Measurements from ENCODE around the gene ZDHHC6. TPM values are rescaled to one million over a fixed set of nuclear protein-coding genes. Genes with fewer than 3 reads are reported as not detected.

ZDHHC6 gene
- polyA plus RNA-seq, 2 of the 4 experiments (the other 2 are of a cell fraction): 37.2 to 57.0 TPM

DNA sequence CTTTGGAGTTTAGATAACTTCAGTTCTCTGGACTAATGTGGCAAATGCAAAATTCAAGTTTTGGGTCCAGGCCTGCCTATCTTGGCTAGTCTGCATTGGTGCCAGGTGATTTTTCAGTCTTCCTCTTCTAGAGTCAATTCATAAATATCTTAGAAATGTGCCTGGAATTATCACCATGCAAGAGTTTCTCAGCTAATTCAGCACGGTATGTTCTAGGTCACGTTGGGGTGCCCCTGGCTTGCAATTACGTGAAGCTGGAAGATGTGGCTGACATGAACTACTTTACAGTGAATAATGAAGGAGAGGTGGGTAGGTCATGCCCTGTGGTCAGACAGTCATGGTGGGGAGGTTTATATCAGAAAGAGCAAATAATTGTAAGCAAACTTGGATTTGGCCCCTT lies 25.0 kb downstream of the ZDHHC6 start:
- no peak for DNase-seq (ENCODE audit: low read depth in 1 of 2, low spot score in 1 of 2)
- no peak for ATAC-seq
- H3K4me1 ChIP-seq: no peaks in the 10 kb centered on the region
- no peak overlapping the region for H3K4me2 ChIP-seq
- FAIRE-seq: no peak
- ChIA-PET POLR2A (no interaction called here), CTCF (interaction anchor here (0.9 to 3.4 kb wide), 3 partner anchors 13 to 35 kb away, joined by 3 to 9 read pairs (median 3); partner anchors contain the start of gene ZDHHC6)
- WGBS (ENCODE audit: missing lambda C conversion rate): 88% methylated on average over 3 of the region's 3 CpGs
- no peaks in the 10 kb centered on the region for H3K9me3 ChIP-seq
- TF ChIP-seq NPAS2 (CRISPR knock-in tag; IDR thresholded peaks at IDR 0.05; ENCODE audit: borderline replicate concordance): no peak
- no peak for TF ChIP-seq RNF2 (IDR thresholded peaks at IDR 0.05; ENCODE audit: borderline replicate concordance, low read depth)
- TF ChIP-seq EHF (CRISPR knock-in tag; IDR thresholded peaks at IDR 0.05): no peak
- no peak for TF ChIP-seq TFCP2L1 (CRISPR knock-in tag; IDR thresholded peaks at IDR 0.05)
- TF ChIP-seq BHLHE40 (IDR thresholded peaks at IDR 0.05; ENCODE audit: low read depth, low read length): no peak
- TF ChIP-seq MAX (IDR thresholded peaks at IDR 0.05): no peak
- no peak for TF ChIP-seq ZC3H11A (IDR thresholded peaks at IDR 0.05)
- TF ChIP-seq, protein P1, sequence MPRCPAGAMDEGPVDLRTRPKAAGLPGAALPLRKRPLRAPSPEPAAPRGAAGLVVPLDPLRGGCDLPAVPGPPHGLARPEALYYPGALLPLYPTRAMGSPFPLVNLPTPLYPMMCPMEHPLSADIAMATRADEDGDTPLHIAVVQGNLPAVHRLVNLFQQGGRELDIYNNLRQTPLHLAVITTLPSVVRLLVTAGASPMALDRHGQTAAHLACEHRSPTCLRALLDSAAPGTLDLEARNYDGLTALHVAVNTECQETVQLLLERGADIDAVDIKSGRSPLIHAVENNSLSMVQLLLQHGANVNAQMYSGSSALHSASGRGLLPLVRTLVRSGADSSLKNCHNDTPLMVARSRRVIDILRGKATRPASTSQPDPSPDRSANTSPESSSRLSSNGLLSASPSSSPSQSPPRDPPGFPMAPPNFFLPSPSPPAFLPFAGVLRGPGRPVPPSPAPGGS (IDR thresholded peaks at IDR 0.05): no peak
- TF ChIP-seq E2F6 (IDR thresholded peaks at IDR 0.05; ENCODE audit: borderline replicate concordance, low read depth): no peak
- TF ChIP-seq ZSCAN20 (CRISPR knock-in tag; IDR thresholded peaks at IDR 0.05): no peak
- no peak overlapping the region for H3K4me3 ChIP-seq
- no peak overlapping the region for H3K27ac ChIP-seq

GRCh38 chr10:112412696-112413095 lies 34.0 kb downstream of the ZDHHC6 start:
- Histone ChIP-seq H3K27ac (no peak overlapping the region), H3K4me1 (no peaks in the 10 kb centered on the region), H3K4me3 (no peak overlapping the region), H3K4me2 (no peak overlapping the region), H3K9me3 (no peaks in the 10 kb centered on the region)
- 74% methylated on average over 2 of the region's 2 CpGs for WGBS (ENCODE audit: missing lambda C conversion rate)
- DNase-seq (ENCODE audit: low read depth in 1 of 2, low spot score in 1 of 2) (no peak), FAIRE-seq (no peak), ATAC-seq (no peak)
- TF ChIP-seq CHD2 (IDR thresholded peaks at IDR 0.05; ENCODE audit: low read length, partially characterized antibody): no peak
- no peak for TF ChIP-seq SREBF2 (IDR thresholded peaks at IDR 0.05)
- TF ChIP-seq CEBPB (IDR thresholded peaks at IDR 0.05): no peak
- TF ChIP-seq EHMT2 (IDR thresholded peaks at IDR 0.05; ENCODE audit: low read depth): no peak
- no peak for TF ChIP-seq E2F6 (IDR thresholded peaks at IDR 0.05; ENCODE audit: borderline replicate concordance, low read depth)
- TF ChIP-seq, protein P2, sequence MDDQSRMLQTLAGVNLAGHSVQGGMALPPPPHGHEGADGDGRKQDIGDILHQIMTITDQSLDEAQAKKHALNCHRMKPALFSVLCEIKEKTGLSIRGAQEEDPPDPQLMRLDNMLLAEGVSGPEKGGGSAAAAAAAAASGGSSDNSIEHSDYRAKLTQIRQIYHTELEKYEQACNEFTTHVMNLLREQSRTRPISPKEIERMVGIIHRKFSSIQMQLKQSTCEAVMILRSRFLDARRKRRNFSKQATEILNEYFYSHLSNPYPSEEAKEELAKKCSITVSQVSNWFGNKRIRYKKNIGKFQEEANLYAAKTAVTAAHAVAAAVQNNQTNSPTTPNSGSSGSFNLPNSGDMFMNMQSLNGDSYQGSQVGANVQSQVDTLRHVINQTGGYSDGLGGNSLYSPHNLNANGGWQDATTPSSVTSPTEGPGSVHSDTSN (IDR thresholded peaks at IDR 0.05): no peak
- no peak for TF ChIP-seq NR3C1 (IDR thresholded peaks at IDR 0.05)
- no peak for TF ChIP-seq ZSCAN20 (CRISPR knock-in tag; IDR thresholded peaks at IDR 0.05)
- TF ChIP-seq EP300 (IDR thresholded peaks at IDR 0.05): no peak
- POLR2A ChIA-PET: no interaction called here
- CTCF ChIA-PET: interaction anchor here (0.8 to 1.5 kb wide), 2 partner anchors 25 to 48 kb away, joined by 3 read pairs; no protein-coding TSS in a partner anchor

DNA sequence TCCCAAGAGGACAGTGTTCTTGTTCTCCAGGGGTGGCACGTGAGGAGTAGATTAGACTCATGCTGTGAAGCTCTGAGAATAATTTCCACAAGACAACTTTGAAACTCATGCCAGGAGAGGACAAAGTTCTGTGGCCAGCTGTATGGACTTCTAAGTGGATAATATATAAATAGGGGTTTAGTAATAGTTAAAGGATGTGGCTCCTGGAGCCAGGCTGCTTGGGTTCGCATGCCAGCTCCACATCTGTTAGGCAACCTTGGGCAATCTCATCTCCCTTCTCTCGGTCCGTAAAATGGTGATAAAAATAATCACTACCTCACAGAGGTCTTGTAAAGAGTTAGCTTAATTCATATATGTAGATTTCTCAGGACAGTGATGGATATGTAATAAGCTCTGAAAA lies 37.0 kb downstream of the ZDHHC6 start:
- ATAC-seq: no peak
- no peak for DNase-seq (ENCODE audit: low read depth in 1 of 2, low spot score in 1 of 2)
- ChIA-PET POLR2A (no interaction called here), CTCF (interaction anchor here (0.9 to 1.0 kb wide), 2 partner anchors 25 kb away, joined by 3 to 4 read pairs; no protein-coding TSS in a partner anchor)
- FAIRE-seq: no peak
- Histone ChIP-seq H3K4me3 (no peak overlapping the region), H3K4me2 (no peak overlapping the region), H3K4me1 (no peaks in the 10 kb centered on the region), H3K27ac (no peak overlapping the region), H3K9me3 (no peaks in the 10 kb centered on the region)
- 28% methylated on average over 4 of the region's 4 CpGs for WGBS (ENCODE audit: missing lambda C conversion rate)
- no peak for TF ChIP-seq EHF (CRISPR knock-in tag; IDR thresholded peaks at IDR 0.05)
- no peak for TF ChIP-seq GATA3 (IDR thresholded peaks at IDR 0.05; ENCODE audit: borderline replicate concordance)
- no peak for TF ChIP-seq HOXB5 (CRISPR knock-in tag; IDR thresholded peaks at IDR 0.05)
- TF ChIP-seq CTCF (IDR thresholded peaks at IDR 0.05): no peak
- no peak for TF ChIP-seq PHF8 (IDR thresholded peaks at IDR 0.05; ENCODE audit: borderline replicate concordance, low read depth)
- TF ChIP-seq CHD4 (IDR thresholded peaks at IDR 0.05; ENCODE audit: borderline replicate concordance): no peak
- no peak for TF ChIP-seq RNF2 (IDR thresholded peaks at IDR 0.05; ENCODE audit: borderline replicate concordance, low read depth)
- no peak for TF ChIP-seq ESRRA (IDR thresholded peaks at IDR 0.05; ENCODE audit: borderline replicate concordance, low read length)
- TF ChIP-seq REST (IDR thresholded peaks at IDR 0.05): no peak
- TF ChIP-seq KDM5A (IDR thresholded peaks at IDR 0.05): no peak
- no peak for TF ChIP-seq SMC3 (IDR thresholded peaks at IDR 0.05)
